ENCODE results near the gene ANKRD35.

DNA sequence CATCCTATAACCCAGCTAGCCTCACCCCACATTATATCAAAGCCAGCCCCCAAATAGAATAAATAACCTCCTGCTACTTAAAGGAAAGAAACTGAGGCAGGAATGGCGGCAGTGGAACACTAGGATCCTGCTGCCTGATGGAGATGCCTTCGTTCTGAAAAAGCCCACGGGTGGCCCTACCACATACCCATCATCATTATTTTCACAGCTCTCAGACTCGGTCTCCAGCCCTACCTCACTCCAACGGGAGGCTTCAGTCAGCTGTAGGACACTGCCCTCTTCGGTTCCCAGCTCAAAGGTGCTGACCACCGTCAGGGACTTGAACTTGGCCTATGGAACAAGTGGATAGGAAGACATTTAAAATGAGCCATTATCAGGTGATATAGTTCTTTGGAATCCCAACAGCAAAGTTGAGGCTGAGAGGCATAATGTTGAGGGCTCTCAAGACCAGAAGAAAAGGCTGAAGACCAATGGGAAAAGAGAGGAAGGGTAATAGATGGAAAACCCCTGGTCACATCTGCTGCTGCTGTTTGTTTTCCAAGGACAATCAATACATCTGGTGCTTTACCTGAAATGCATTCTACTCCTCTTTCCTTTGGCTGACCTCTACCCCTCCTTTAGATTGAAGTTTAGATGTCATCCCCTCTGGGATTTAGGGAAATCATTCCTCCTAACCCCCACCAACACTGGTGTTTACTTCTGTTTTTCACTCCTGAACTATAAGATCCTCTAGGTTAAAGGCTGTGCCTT is 7.8 kb upstream of the ANKRD35 start:
- no peak for TF ChIP-seq POLR2A (IDR thresholded peaks at IDR 0.05; ENCODE audit: low read depth, low read length)
- TF ChIP-seq POLR2AphosphoS5 (IDR thresholded peaks at IDR 0.05; ENCODE audit: low read depth, low read length): no peak
- TF ChIP-seq POU2F2 (IDR thresholded peaks at IDR 0.05; ENCODE audit: low read depth, low read length): no peak
- no peak for TF ChIP-seq PAX5 (IDR thresholded peaks at IDR 0.05; ENCODE audit: insufficient read depth, low read length, severe bottlenecking)
